Loucy (cell line): ENCODE measurements around the gene GABBR2.

Experiments
- EZH2phosphoT487 ChIP-seq: fragments of 200-600 bp; IDR thresholded peaks from 2 replicates; pipeline ENCODE4 v1.6.1; 2018; ENCODE audit warnings: antibody characterized with exemption, mild to moderate bottlenecking, moderate library complexity, borderline replicate concordance
- TF ChIP-seq, protein P1 (sequence below): fragments of 200-600 bp; sonication (generic); conservative IDR thresholded peaks from 2 replicates; pipeline ENCODE4 v1.5.1; 2014; ENCODE audit warnings: mild to moderate bottlenecking, antibody characterized with exemption, low read length

DNA sequence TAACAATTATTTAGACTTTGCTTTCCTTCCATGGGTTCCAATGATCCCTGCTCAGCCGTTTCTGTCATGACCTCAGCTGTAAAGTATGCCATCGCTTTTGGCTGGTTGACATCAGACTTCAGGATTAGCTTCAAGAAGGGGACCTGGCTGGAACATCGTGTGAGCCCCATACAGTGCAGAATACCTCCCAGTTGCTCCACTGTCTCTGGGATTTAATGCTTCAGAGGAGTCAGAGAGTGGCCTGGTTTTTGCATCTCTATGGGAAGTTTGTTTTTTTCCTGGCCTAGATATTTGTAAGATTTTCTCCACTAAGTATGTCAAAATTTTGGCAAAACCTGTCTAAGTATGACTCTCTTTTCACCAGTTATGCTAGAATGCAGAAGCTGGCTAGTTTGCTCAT, 216.9 kb downstream of the GABBR2 start:
- TF ChIP-seq, protein P1, sequence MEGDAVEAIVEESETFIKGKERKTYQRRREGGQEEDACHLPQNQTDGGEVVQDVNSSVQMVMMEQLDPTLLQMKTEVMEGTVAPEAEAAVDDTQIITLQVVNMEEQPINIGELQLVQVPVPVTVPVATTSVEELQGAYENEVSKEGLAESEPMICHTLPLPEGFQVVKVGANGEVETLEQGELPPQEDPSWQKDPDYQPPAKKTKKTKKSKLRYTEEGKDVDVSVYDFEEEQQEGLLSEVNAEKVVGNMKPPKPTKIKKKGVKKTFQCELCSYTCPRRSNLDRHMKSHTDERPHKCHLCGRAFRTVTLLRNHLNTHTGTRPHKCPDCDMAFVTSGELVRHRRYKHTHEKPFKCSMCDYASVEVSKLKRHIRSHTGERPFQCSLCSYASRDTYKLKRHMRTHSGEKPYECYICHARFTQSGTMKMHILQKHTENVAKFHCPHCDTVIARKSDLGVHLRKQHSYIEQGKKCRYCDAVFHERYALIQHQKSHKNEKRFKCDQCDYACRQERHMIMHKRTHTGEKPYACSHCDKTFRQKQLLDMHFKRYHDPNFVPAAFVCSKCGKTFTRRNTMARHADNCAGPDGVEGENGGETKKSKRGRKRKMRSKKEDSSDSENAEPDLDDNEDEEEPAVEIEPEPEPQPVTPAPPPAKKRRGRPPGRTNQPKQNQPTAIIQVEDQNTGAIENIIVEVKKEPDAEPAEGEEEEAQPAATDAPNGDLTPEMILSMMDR = no peak
- no peak for TF ChIP-seq EZH2phosphoT487
